GM13976 (cell line): ENCODE results near the gene PPP1R12C.

ENCODE experiments used
- DNase-seq: peaks from one replicate; pipeline ENCODE4 v3.0.0; 2012; ENCODE audit warnings: low spot score
- CTCF ChIP-seq: IDR thresholded peaks from 2 replicates; pipeline ENCODE4 v1.5.1; 2012; ENCODE audit warnings: borderline replicate concordance, mild to moderate bottlenecking; ENCODE audit not compliant: insufficient read depth; ENCODE audit errors: extremely low read depth, missing control alignments, control extremely low read depth
- in situ Hi-C: fragments of 300-500 bp; cut with MboI; formaldehyde crosslinking; loops from one replicate; pipeline ENCODE4 v1.12.0; 2022; ENCODE audit warnings: low sequenced_read_pairs, mixed read lengths, inconsistent platforms; ENCODE audit not compliant: unreplicated experiment

Gene PPP1R12C

GRCh38 chr19:55117663-55118391 lies 390 bp upstream of the PPP1R12C start:
- peak; percentile 99 for DNase-seq
- in situ Hi-C loops = no loop called here
- no peak for TF ChIP-seq CTCF

GRCh38 chr19:55116232-55116858 lies 1.1 kb downstream of the PPP1R12C start:
- in situ Hi-C loops = no loop called here
- peak; percentile 79 for DNase-seq
- no peak for TF ChIP-seq CTCF

GRCh38 chr19:55115446-55116065 lies 1.9 kb downstream of the PPP1R12C start:
- no peak for TF ChIP-seq CTCF
- DNase-seq = no peak
- in situ Hi-C loops = no loop called here

- no peak for DNase-seq
- in situ Hi-C loops = no loop called here
- no peak for TF ChIP-seq CTCF
Observed at GRCh38 chr19:55114566-55115145, 2.8 kb downstream of the PPP1R12C start.

GRCh38 chr19:55113570-55114039 lies 3.8 kb downstream of the PPP1R12C start:
- no peak for TF ChIP-seq CTCF
- DNase-seq = no peak
- in situ Hi-C loops = no loop called here

GRCh38 chr19:55112777-55113569 lies 4.5 kb downstream of the PPP1R12C start:
- DNase-seq = peak; percentile 72
- TF ChIP-seq CTCF = no peak
- in situ Hi-C loops = no loop called here
